Endothelial cell of umbilical vein (primary cell): Measurements from ENCODE around the gene SRGN. TPM values are rescaled to one million over a fixed set of nuclear protein-coding genes. Genes with fewer than 3 reads are reported as not detected.

Experiments used
- BruUV-seq: library from RNA; stranded (reverse); fragments of 400-500 nt; replicated peaks from 2 replicates; lab custom pipeline; 2021; lab: Mats Ljungman, UMichigan
- CTCF ChIA-PET: fragments of 300-600, 350-600 bp; sonication (Branson Sonifier 250); formaldehyde crosslinking; loops from one replicate; lab custom pipeline; 2021; ENCODE audit warnings: antibody characterized with exemption, inconsistent platforms; lab: Charles Lee
- POLR2A ChIA-PET: fragments of 300-600, 350-600 bp; sonication (Branson Sonifier 250); formaldehyde crosslinking; loops from one replicate; lab custom pipeline; 2021; ENCODE audit warnings: antibody characterized with exemption, inconsistent platforms; lab: Charles Lee
- DNase-seq: peaks from one replicate; pipeline ENCODE4 v3.0.0-alpha.2; 2011; ENCODE audit warnings: low read depth, low spot score
- FAIRE-seq: peaks from 2 replicates; lab custom pipeline; 2011; peaks lifted over from hg19 to GRCh38; lab: Jason Lieb, UNC
- H2AFZ ChIP-seq: 2 replicates; pipeline ENCODE4 v1.6.0; 2012; ENCODE audit warnings: low read depth, low read length, control low read depth, inconsistent platforms
- H3K27ac ChIP-seq: 2 replicates; pipeline ENCODE4 v1.5.1; 2011; ENCODE audit warnings: low read depth, mild to moderate bottlenecking, control low read depth, low read length, moderate library complexity; ENCODE audit not compliant: insufficient read depth
- H3K27me3 ChIP-seq, 2 experiments: 2 replicates each; pipeline versions ENCODE4 v1.6.0 to v1.6.1; 2011; ENCODE audit warnings: low read length in 2 of 2, mixed read lengths in 1 of 2; ENCODE audit not compliant: control insufficient read depth in 2 of 2, insufficient read depth in 2 of 2
- H3K36me3 ChIP-seq, 2 experiments: 2 replicates in 1 of 2; 3 replicates in 1 of 2; pipeline ENCODE4 v1.5.1; 2011; ENCODE audit warnings: low read length in 2 of 2, mild to moderate bottlenecking in 1 of 2, moderate library complexity in 1 of 2; ENCODE audit not compliant: control insufficient read depth in 2 of 2, insufficient read depth in 2 of 2; ENCODE audit errors: extremely low read depth in 1 of 2
- H3K4me1 ChIP-seq: 3 replicates; pipeline ENCODE4 v1.5.1; 2011; ENCODE audit warnings: mild to moderate bottlenecking, low read length; ENCODE audit not compliant: control insufficient read depth, insufficient read depth; ENCODE audit errors: extremely low read depth
- H3K4me2 ChIP-seq: 2 replicates; pipeline ENCODE4 v1.6.1; 2011; ENCODE audit warnings: low read length, control low read depth, mixed read lengths; ENCODE audit not compliant: insufficient read depth
- H3K4me3 ChIP-seq, 3 experiments: fragments of 200-600 bp in 1 of 3; sonication (generic), shearing (Covaris generic) in 1 of 3; replicated peaks in 1 of 3; 2 replicates each; pipeline ENCODE4 v1.5.1; 2011 to 2016; ENCODE audit warnings: control low read depth in 3 of 3, low read length in 3 of 3, mild to moderate bottlenecking in 2 of 3, inconsistent platforms in 1 of 3, low read depth in 1 of 3, moderate library complexity in 1 of 3; ENCODE audit not compliant: insufficient read depth in 1 of 3
- H3K79me2 ChIP-seq: 2 replicates; pipeline ENCODE4 v1.6.0; 2012; ENCODE audit warnings: low read length, inconsistent platforms; ENCODE audit not compliant: control insufficient read depth, insufficient read depth
- H3K9ac ChIP-seq: replicated peaks from 2 replicates; pipeline ENCODE3; 2011; ENCODE audit warnings: low read length, control low read depth; ENCODE audit not compliant: insufficient read depth; ENCODE audit errors: extremely low read depth
- H3K9me1 ChIP-seq: replicated peaks from 3 replicates; pipeline ENCODE4 v1.6.0; 2011; ENCODE audit warnings: mild to moderate bottlenecking, low read length; ENCODE audit not compliant: control insufficient read depth, insufficient read depth; ENCODE audit errors: extremely low read depth
- H3K9me3 ChIP-seq: replicated peaks from 2 replicates; pipeline ENCODE4 v1.5.1; 2012; ENCODE audit warnings: low read length, inconsistent platforms; ENCODE audit not compliant: control insufficient read depth, insufficient read depth
- H4K20me1 ChIP-seq: replicated peaks from 2 replicates; pipeline ENCODE3; 2011; ENCODE audit warnings: mild to moderate bottlenecking, low read length; ENCODE audit not compliant: control insufficient read depth, insufficient read depth; ENCODE audit errors: extremely low read depth
- EZH2 ChIP-seq: IDR thresholded peaks from 2 replicates; pipeline ENCODE4 v1.6.1; 2012; ENCODE audit warnings: borderline replicate concordance, low read depth, mild to moderate bottlenecking, moderate library complexity, low read length, inconsistent platforms; ENCODE audit not compliant: severe bottlenecking
- FOS ChIP-seq: IDR thresholded peaks from 2 replicates; pipeline ENCODE4 v1.6.1; 2011; ENCODE audit warnings: mild to moderate bottlenecking, low read length, moderate library complexity, borderline replicate concordance; ENCODE audit not compliant: insufficient read depth
- GATA2 ChIP-seq: IDR thresholded peaks from 2 replicates; pipeline ENCODE4 v1.7.0; 2011; ENCODE audit warnings: low read depth, mild to moderate bottlenecking, moderate library complexity, mixed read lengths, low read length; ENCODE audit not compliant: insufficient read length, insufficient read depth
- JUN ChIP-seq: IDR thresholded peaks from 2 replicates; pipeline ENCODE4 v1.6.1; 2011; ENCODE audit warnings: borderline replicate concordance, low read depth; ENCODE audit not compliant: insufficient read length, insufficient read depth
- MAX ChIP-seq: IDR thresholded peaks from 2 replicates; pipeline ENCODE4 v1.6.1; 2011; ENCODE audit not compliant: insufficient read depth, insufficient read length
- MYC ChIP-seq: IDR thresholded peaks from one replicate; pipeline ENCODE4 v1.6.1; 2011; ENCODE audit warnings: mild to moderate bottlenecking, low read depth, low read length
- POLR2AphosphoS5 ChIP-seq: IDR thresholded peaks from 2 replicates; pipeline ENCODE4 v1.6.1; 2012; ENCODE audit warnings: low read depth, mild to moderate bottlenecking, control low read depth, low read length, moderate library complexity; ENCODE audit not compliant: insufficient read depth
- dilution Hi-C: fragments of 300-500 bp; cut with MboI; formaldehyde crosslinking; loops from one replicate; pipeline ENCODE4 v1.15.0; 2019; ENCODE audit warnings: low sequenced_read_pairs; ENCODE audit not compliant: extremely low pct_ligation_motif_present
- intact Hi-C: fragments of 100-400 bp; cut with micrococcal nuclease; formaldehyde crosslinking; loops from one replicate; pipeline ENCODE4 v1.10.0; 2022
- polyA plus RNA-seq, 4 experiments: library from polyadenylated mRNA; depleted of rRNA in 3 of 4; stranded (reverse) in 3 of 4; unstranded in 1 of 4; fragments of >200 nt; gene quantifications; 2 replicates each; pipeline versions ENCODE4 v1.2.1 to v1.2.3, GENCODE V29; 2011 to 2012; ENCODE audit warnings: missing spikeins in 1 of 4
- total RNA-seq: library from RNA; stranded (reverse); gene quantifications from 2 replicates; pipeline ENCODE4 v1.2.3, GENCODE V29; 2021

The SRGN gene
- total and polyA plus RNA-seq, 2 donors (not counting 3 experiments of a cell fraction or from before 2014, with no cell fraction given): 384 to 450 TPM

GRCh38 chr10:69142983-69143382 lies 55.1 kb downstream of the SRGN start:
- no peak overlapping the region for H3K27ac ChIP-seq
- POLR2A ChIA-PET: interaction anchor here (0.6 kb wide), 1 partner anchor 14 kb away, joined by 5 read pairs; no protein-coding TSS in a partner anchor
- FAIRE-seq: no peak
- H3K36me3 ChIP-seq: no peaks in the 10 kb centered on the region
- DNase-seq: no peak
- no peak overlapping the region for H3K4me2 ChIP-seq
- H3K79me2 ChIP-seq: peaks cover 63% of the 10 kb centered on the region
- no peaks in the 10 kb centered on the region for H3K27me3 ChIP-seq
- H2AFZ ChIP-seq: no peak overlapping the region
- BruUV-seq: no TSS peak
- no peaks in the 10 kb centered on the region for H3K4me1 ChIP-seq
- no peaks in the 10 kb centered on the region for H3K9me3 ChIP-seq
- no peaks in the 10 kb centered on the region for H4K20me1 ChIP-seq
- H3K9ac ChIP-seq: no peak overlapping the region
- H3K4me3 ChIP-seq: no peak overlapping the region
- dilution Hi-C loops (no loop called here), intact Hi-C loops (no loop called here)
- CTCF ChIA-PET: interaction anchor here (1.2 to 1.3 kb wide), 3 partner anchors 8 to 162 kb away, joined by 4 to 6 read pairs (median 4); no protein-coding TSS in a partner anchor
- H3K9me1 ChIP-seq: peaks cover 2% of the 10 kb centered on the region
- TF ChIP-seq EZH2: no peak

- no peak for FAIRE-seq
- POLR2A ChIA-PET: interaction anchor here (0.7 kb wide), 1 partner anchor 183 kb away, joined by 3 read pairs; no protein-coding TSS in a partner anchor
- no peak overlapping the region for H3K4me2 ChIP-seq
- intact Hi-C loops (no loop called here), dilution Hi-C loops (no loop called here)
- no peaks in the 10 kb centered on the region for H4K20me1 ChIP-seq
- CTCF ChIA-PET: no interaction called here
- peaks cover 64% of the 10 kb centered on the region for H3K79me2 ChIP-seq
- H3K36me3 ChIP-seq: no peaks in the 10 kb centered on the region
- H3K9ac ChIP-seq: no peak overlapping the region
- H3K9me1 ChIP-seq: peaks cover 2% of the 10 kb centered on the region
- H3K4me1 ChIP-seq: no peaks in the 10 kb centered on the region
- H3K27ac ChIP-seq: no peak overlapping the region
- H3K4me3 ChIP-seq: no peak overlapping the region
- no peaks in the 10 kb centered on the region for H3K27me3 ChIP-seq
- H3K9me3 ChIP-seq: no peaks in the 10 kb centered on the region
- H2AFZ ChIP-seq: no peak overlapping the region
- BruUV-seq: no TSS peak
- DNase-seq: no peak
- TF ChIP-seq MAX: no peak
- no peak for TF ChIP-seq POLR2AphosphoS5
- no peak for TF ChIP-seq MYC
- TF ChIP-seq EZH2: no peak
- TF ChIP-seq JUN: no peak
- no peak for TF ChIP-seq FOS
- TF ChIP-seq GATA2: no peak
Observed at GRCh38 chr10:69145329-69145728, 57.4 kb downstream of the SRGN start.
